HG03457 (cell line): Measurements from ENCODE around the gene CALML5.
"Not testable (repeated sequence)": the region's sequence is repeated elsewhere in the genome, so short reads cannot be mapped to it uniquely, and the experiment has no call there.

Experiments used
- ATAC-seq: cut with Tn5 transposase; IDR thresholded peaks from one replicate; pipeline ENCODE4 v1.9.1; 2021; ENCODE audit warnings: moderate number of reproducible peaks; ENCODE audit not compliant: unreplicated experiment

Gene CALML5

GRCh38 chr10:5485948-5486852 lies 13.2 kb downstream of the CALML5 start:
- ATAC-seq: no peak

- ATAC-seq: no peak
Observed at GRCh38 chr10:5485290-5485689, 14.1 kb downstream of the CALML5 start.

- no peak for ATAC-seq
Observed at GRCh38 chr10:5484205-5484604, 15.2 kb downstream of the CALML5 start.

GRCh38 chr10:5482016-5482415 lies 17.4 kb downstream of the CALML5 start:
- ATAC-seq: no peak

DNA sequence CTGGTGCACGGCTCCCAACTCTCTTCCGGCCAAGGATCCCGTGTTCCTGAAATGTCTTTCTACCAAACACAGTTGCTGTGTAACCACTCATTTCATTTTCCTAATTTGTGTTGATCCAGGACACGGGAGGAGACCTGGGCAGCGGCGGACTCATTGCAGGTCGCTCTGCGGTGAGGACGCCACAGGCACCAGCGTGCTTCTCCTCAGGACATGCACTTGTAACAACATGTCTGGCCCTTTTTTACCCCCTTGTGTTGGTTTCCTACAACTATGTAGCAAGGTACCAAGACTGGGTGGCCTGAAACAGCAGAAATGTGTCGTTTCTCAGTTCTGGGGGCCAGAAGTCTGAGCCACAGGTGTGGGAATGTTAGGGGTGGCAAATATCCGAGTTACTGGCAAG lies 18.2 kb downstream of the CALML5 start:
- ATAC-seq: no peak

GRCh38 chr10:5480162-5480941 lies 19.0 kb downstream of the CALML5 start:
- no peak for ATAC-seq

- no peak for ATAC-seq
Observed at GRCh38 chr10:5479481-5480161, 19.7 kb downstream of the CALML5 start.

GRCh38 chr10:5478694-5479305 lies 20.6 kb downstream of the CALML5 start:
- ATAC-seq: no peak

GRCh38 chr10:5477948-5478693 lies 21.2 kb downstream of the CALML5 start:
- no peak for ATAC-seq

GRCh38 chr10:5476918-5477525 lies 22.3 kb downstream of the CALML5 start:
- no peak for ATAC-seq

- ATAC-seq: not testable (repeated sequence)
Observed at GRCh38 chr10:5475974-5476807, 23.2 kb downstream of the CALML5 start.

GRCh38 chr10:5475088-5475487 lies 24.3 kb downstream of the CALML5 start:
- ATAC-seq: not testable (repeated sequence)

GRCh38 chr10:5474642-5475041 lies 24.7 kb downstream of the CALML5 start:
- ATAC-seq: not testable (repeated sequence)

DNA sequence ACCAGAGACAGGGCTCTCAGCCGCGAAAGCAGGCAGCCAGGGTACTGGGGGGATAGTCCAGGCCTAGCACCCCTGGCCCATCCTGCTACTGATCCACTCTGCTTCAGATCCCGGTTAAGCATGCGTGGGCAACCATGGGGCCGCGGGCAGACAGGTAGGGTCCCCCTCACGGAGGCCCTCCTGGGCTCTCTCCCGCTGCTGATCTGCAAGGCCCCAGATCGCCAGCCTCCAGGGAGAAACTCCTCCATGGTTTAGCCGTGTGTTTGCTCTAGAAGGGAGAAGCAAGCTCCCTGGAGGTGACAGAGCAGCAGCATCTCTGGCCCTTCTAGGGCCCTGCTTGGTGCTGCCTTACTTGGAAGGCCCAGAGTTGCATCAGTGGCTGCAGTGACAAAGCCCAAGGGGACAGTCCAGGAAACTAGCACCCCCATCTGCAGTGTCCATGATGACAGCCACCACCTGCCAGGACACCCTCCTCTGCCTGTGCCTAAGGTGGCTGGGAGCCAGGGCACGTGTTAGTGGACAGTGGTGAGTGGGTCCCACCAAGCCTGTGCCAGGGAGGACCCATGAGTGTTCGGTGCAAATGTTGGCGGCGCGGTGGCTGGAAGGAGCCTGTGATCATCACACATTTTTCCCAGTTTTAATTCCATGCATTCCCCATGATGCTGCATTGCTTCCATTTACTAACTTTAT lies 29.2 kb downstream of the CALML5 start:
- no peak for ATAC-seq

DNA sequence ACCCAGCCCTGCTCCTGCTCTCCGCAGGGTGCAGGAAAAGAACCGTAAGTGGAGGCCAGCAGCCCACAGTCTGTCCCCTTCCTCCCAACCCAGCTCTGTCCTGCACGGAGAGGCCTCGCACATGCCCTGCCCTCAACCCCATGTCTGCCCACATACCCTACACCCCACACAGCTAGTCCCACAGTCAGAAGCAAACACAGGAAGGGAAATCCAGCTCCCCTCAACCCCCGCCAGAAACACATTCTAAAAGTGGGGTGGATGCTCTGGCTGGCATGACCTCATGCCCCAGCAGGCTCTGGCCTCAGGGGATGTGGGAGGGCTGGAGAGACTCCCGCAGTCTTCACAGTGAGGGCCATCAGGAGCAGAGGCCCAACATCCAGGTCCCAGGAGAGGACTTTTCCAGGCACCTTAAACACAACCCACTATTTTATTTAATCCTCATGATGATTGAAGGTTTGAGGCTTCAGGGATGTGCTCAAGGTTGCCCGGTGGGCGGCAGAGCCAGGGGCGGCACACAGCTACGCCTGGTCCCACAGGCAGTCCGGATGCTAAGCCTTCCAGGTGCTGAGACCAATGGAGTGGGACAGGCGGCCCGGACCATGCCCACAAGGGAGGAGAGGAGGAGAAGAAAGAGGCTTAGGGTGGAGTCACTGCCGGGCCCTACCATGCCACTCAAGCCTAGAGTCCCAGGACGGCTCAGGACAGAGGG lies 29.9 kb downstream of the CALML5 start:
- no peak for ATAC-seq

GRCh38 chr10:5468262-5469106 lies 30.9 kb downstream of the CALML5 start:
- ATAC-seq: no peak
